K562 (cell line): Measurements from ENCODE around the gene NRN1L. TPM values are rescaled to one million over a fixed set of nuclear protein-coding genes. Genes with fewer than 3 reads are reported as not detected.

ENCODE experiments used
- ATAC-seq: fragments of 200-7000 bp; cut with Tn5 transposase; 3 replicates; pipeline ENCODE4 v1.9.1; 2020; ENCODE audit warnings: moderate library complexity
- BruUV-seq: library from RNA; stranded (reverse); fragments of 400-500 nt; replicated peaks from 2 replicates; lab custom pipeline; 2021; lab: Mats Ljungman, UMichigan
- CTCF ChIA-PET: fragments of 300-600 bp; formaldehyde crosslinking; extraction: SDS; loops from one replicate; lab custom pipeline; 2021; ENCODE audit warnings: low intra/inter-chr PET ratio; lab: Yijun Ruan, JAX
- POLR2A ChIA-PET: fragments of 300-600, 350-650 bp; sonication (Branson Sonifier 250); formaldehyde crosslinking; extraction: SDS; loops from one replicate; lab custom pipeline; 2021; ENCODE audit warnings: antibody characterized with exemption, inconsistent platforms; lab: Yijun Ruan, JAX
- DNase-seq, 4 experiments: peaks; one replicate each; pipeline versions ENCODE4 v3.0.0 to v3.0.0-alpha.2; 2011 to 2018; ENCODE audit warnings: low spot score in 3 of 4, mixed read lengths in 3 of 4; ENCODE audit errors: extremely low read depth in 1 of 4
- FAIRE-seq: peaks from 2 replicates; lab custom pipeline; 2011; peaks lifted over from hg19 to GRCh38; lab: Jason Lieb, UNC
- H2AFZ ChIP-seq: 2 replicates; pipeline ENCODE4 v1.6.0; 2011; ENCODE audit warnings: low read depth, low read length, control low read depth, inconsistent platforms
- H3K27ac ChIP-seq: fragments of 200-600 bp; 3 replicates; pipeline ENCODE4 v1.8.0; 2011; ENCODE audit warnings: low read depth, mild to moderate bottlenecking, control low read depth, inconsistent platforms, low read length, moderate library complexity, mixed read lengths; ENCODE audit errors: extremely low read depth
- H3K27me3 ChIP-seq, 2 experiments: fragments of 300-600 bp in 1 of 2; 2 replicates in 1 of 2; 3 replicates in 1 of 2; pipeline versions ENCODE4 v1.6.0 to v1.8.0; 2011; ENCODE audit warnings: inconsistent platforms in 2 of 2, low read length in 2 of 2, mild to moderate bottlenecking in 1 of 2, mixed read lengths in 1 of 2, moderate library complexity in 1 of 2; ENCODE audit not compliant: control insufficient read depth in 2 of 2, insufficient read depth in 2 of 2
- H3K36me3 ChIP-seq: fragments of 300-600 bp; 3 replicates; pipeline ENCODE4 v1.8.0; 2011; ENCODE audit warnings: mild to moderate bottlenecking, low read length, inconsistent platforms; ENCODE audit not compliant: control insufficient read depth, insufficient read depth
- H3K4me1 ChIP-seq, 2 experiments: fragments of 200-600 bp in 1 of 2; replicated peaks in 1 of 2; 2 replicates in 1 of 2; 3 replicates in 1 of 2; pipeline versions ENCODE4 v1.5.1 to v1.8.0; 2011; ENCODE audit warnings: inconsistent platforms in 2 of 2, low read length in 2 of 2, mild to moderate bottlenecking in 1 of 2, mixed read lengths in 1 of 2, moderate library complexity in 1 of 2; ENCODE audit not compliant: control insufficient read depth in 2 of 2, insufficient read depth in 2 of 2
- H3K4me2 ChIP-seq: 2 replicates; pipeline ENCODE4 v1.6.1; 2011; ENCODE audit warnings: low read length, control low read depth, inconsistent platforms, mixed read lengths; ENCODE audit not compliant: insufficient read depth
- H3K4me3 ChIP-seq: fragments of 200-600 bp; sonication (generic), shearing (Covaris generic); 2 replicates; pipeline ENCODE4 v1.5.1; 2016; ENCODE audit warnings: control low read depth, inconsistent platforms
- H3K79me2 ChIP-seq: fragments of 200-600 bp; 3 replicates; pipeline ENCODE4 v1.8.0; 2011; ENCODE audit warnings: low read length, inconsistent platforms; ENCODE audit not compliant: control insufficient read depth, insufficient read depth
- H3K9ac ChIP-seq, 2 experiments: 2 replicates each; pipeline versions ENCODE4 v1.6.0 to v1.6.1; 2011; ENCODE audit warnings: low read depth in 2 of 2, low read length in 2 of 2, control low read depth in 1 of 2, inconsistent platforms in 1 of 2, mild to moderate bottlenecking in 1 of 2, mixed read lengths in 1 of 2; ENCODE audit not compliant: insufficient read depth in 1 of 2
- H3K9me1 ChIP-seq: one replicate; pipeline ENCODE4 v1.6.0; 2011; ENCODE audit warnings: inconsistent platforms, mild to moderate bottlenecking, low read length, moderate library complexity; ENCODE audit not compliant: control insufficient read depth, insufficient read depth
- H3K9me3 ChIP-seq: replicated peaks from 2 replicates; pipeline ENCODE4 v1.5.1; 2011; ENCODE audit warnings: low read depth, low read length, inconsistent platforms; ENCODE audit not compliant: control insufficient read depth, insufficient read depth
- H4K20me1 ChIP-seq: replicated peaks from 2 replicates; pipeline ENCODE4 v1.6.1; 2011; ENCODE audit warnings: low read length, inconsistent platforms, mixed read lengths; ENCODE audit not compliant: control insufficient read depth, insufficient read depth
- PML ChIP-seq: IDR thresholded peaks from 2 replicates; pipeline ENCODE4 v1.6.1; 2012; ENCODE audit warnings: low read length, inconsistent platforms
- POLR2G ChIP-seq: fragments of 200-400 bp; formaldehyde crosslinking; IDR thresholded peaks from 2 replicates; pipeline ENCODE4 v1.6.1; 2017; ENCODE audit warnings: low read depth, mild to moderate bottlenecking, antibody characterized with exemption, low read length, moderate library complexity
- SMAD3 ChIP-seq: fragments of 450-650 bp; formaldehyde crosslinking; conservative IDR thresholded peaks from 2 replicates; pipeline ENCODE4 v1.4.0; 2020; ENCODE audit warnings: mild to moderate bottlenecking
- ZNF764 ChIP-seq: fragments of 250-450 bp; sonication (Bioruptor Pico); IDR thresholded peaks from 2 replicates; pipeline ENCODE4 v1.4.0; 2020; ENCODE audit warnings: low read depth, mild to moderate bottlenecking, moderate library complexity
- WGBS: fragments of 100-300 bp; shearing (Covaris generic); methylation state at CpG from one replicate; pipeline ENCODE4 v1.1.6; 2016; ENCODE audit warnings: low coverage, mixed read lengths; ENCODE audit not compliant: insufficient coverage; ENCODE audit errors: missing lambda C conversion rate; 5-methylcytosine and 5-hydroxymethylcytosine counted together
- in situ Hi-C: fragments of 300-500 bp; cut with MboI; formaldehyde crosslinking; loops from 4 replicates; pipeline ENCODE4 v1.15.0; 2018; ENCODE audit warnings: inconsistent platforms, mixed read lengths
- intact Hi-C: fragments of 100-400 bp; cut with micrococcal nuclease; formaldehyde crosslinking; loops from 2 replicates; pipeline ENCODE4 v1.14.2; 2022
- polyA plus RNA-seq, 8 experiments: library from polyadenylated mRNA; depleted of rRNA in 4 of 8; stranded (reverse) in 5 of 8; unstranded in 3 of 8; fragments of >200 nt; fragmentation: Nextera tagmentation in 2 of 8; fragmentation: Illumina TruSeq in 1 of 8; extraction: Ambion mirVana in 2 of 8; extraction: Trizol in 1 of 8; gene quantifications; 2 replicates each; pipeline versions ENCODE4 v1.2.1 to v1.2.3, GENCODE V29; 2011 to 2014; ENCODE audit warnings: inconsistent platforms in 1 of 8, missing spikeins in 1 of 8
- total RNA-seq, 7 experiments: library from RNA; depleted of rRNA in 6 of 7; stranded (reverse); fragments of >200 nt in 6 of 7; fragmentation: Illumina TruSeq in 2 of 7; extraction: Trizol in 2 of 7; gene quantifications; 2 replicates each; pipeline versions ENCODE4 v1.2.1 to v1.2.3, GENCODE V29; 2011 to 2021; ENCODE audit warnings: low replicate concordance in 1 of 7
- TF ChIP-seq, protein P1 (sequence below): sonication (generic); formaldehyde crosslinking; IDR thresholded peaks from 2 replicates; pipeline ENCODE4 v1.8.1; 2023; ENCODE audit warnings: mild to moderate bottlenecking, missing genetic modification reagents

The NRN1L gene
- total and polyA plus RNA-seq, 9 of the 15 experiments (the other 6 are each of a cell fraction or from before 2014, with no cell fraction given): 0.22 to 0.86 (median 0.61) TPM; not detected in 5

DNA sequence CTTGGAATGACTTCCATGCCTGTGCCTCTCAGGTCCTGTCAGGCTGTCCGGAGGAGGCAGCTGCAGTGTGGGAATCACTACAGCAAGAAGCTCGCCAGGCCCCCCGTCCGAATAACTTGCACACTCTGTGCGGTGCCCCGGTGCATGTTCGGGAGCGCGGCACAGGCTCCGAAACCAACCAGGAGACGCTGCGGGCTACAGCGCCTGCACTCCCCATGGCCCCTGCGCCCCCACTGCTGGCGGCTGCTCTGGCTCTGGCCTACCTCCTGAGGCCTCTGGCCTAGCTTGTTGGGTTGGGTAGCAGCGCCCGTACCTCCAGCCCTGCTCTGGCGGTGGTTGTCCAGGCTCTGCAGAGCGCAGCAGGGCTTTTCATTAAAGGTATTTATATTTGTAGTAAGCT is 1.3 kb downstream of the NRN1L start:
- no peak for DNase-seq
- H3K36me3 ChIP-seq: peaks cover 42% of the 10 kb centered on the region; the same call in 2 of the 3 replicates
- WGBS: 93% methylated on average over 18 of the region's 19 CpGs
- intact Hi-C loops (loop anchor here (10.0 kb wide), 1 partner anchor 159 kb away; no protein-coding TSS in a partner anchor), in situ Hi-C loops (no loop called here)
- H3K27ac ChIP-seq: no peak overlapping the region
- no peak for TF ChIP-seq ZNF764 (CRISPR knock-in tag)
- TF ChIP-seq POLR2G: peak; percentile 59; the same call in 1 of the 2 replicates
- no peak for TF ChIP-seq SMAD3
- TF ChIP-seq, protein P1, sequence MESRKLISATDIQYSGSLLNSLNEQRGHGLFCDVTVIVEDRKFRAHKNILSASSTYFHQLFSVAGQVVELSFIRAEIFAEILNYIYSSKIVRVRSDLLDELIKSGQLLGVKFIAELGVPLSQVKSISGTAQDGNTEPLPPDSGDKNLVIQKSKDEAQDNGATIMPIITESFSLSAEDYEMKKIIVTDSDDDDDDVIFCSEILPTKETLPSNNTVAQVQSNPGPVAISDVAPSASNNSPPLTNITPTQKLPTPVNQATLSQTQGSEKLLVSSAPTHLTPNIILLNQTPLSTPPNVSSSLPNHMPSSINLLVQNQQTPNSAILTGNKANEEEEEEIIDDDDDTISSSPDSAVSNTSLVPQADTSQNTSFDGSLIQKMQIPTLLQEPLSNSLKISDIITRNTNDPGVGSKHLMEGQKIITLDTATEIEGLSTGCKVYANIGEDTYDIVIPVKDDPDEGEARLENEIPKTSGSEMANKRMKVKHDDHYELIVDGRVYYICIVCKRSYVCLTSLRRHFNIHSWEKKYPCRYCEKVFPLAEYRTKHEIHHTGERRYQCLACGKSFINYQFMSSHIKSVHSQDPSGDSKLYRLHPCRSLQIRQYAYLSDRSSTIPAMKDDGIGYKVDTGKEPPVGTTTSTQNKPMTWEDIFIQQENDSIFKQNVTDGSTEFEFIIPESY (CRISPR knock-in tag): peak; percentile 88
- TF ChIP-seq PML: no peak
- ChIA-PET CTCF (no interaction called here), POLR2A (interaction anchor here (0.6 to 4.1 kb wide), 4 partner anchors 10 to 51 kb away, joined by 3 to 15 read pairs (median 6); partner anchors contain the start of genes EDC4 and PSMB10)
- H3K79me2 ChIP-seq: no peaks in the 10 kb centered on the region
- H3K9me3 ChIP-seq: no peaks in the 10 kb centered on the region
- peak overlapping the region in 1 of 2 experiments; percentile 50; a peak in 2 of 4 replicates for H3K9ac ChIP-seq
- H3K27me3 ChIP-seq: no peaks in the 10 kb centered on the region
- FAIRE-seq: no peak
- peaks cover 19% of the 10 kb centered on the region for H4K20me1 ChIP-seq
- no peak overlapping the region for H2AFZ ChIP-seq
- no peaks in the 10 kb centered on the region for H3K9me1 ChIP-seq
- peaks cover 9 to 43% of the 10 kb centered on the region in 2 experiments; a peak in 4 of 5 replicates for H3K4me1 ChIP-seq
- BruUV-seq: no TSS peak
- no peak for ATAC-seq
- H3K4me3 ChIP-seq: no peak overlapping the region
- H3K4me2 ChIP-seq: no peak overlapping the region
